Astrocyte (in vitro differentiated cells and primary cell): ENCODE results near the gene CHADL. TPM values are rescaled to one million over a fixed set of nuclear protein-coding genes. Genes with fewer than 3 reads are reported as not detected.

Experiments used
- DNase-seq: peaks from one replicate; pipeline ENCODE4 v3.0.0-alpha.2; 2010; ENCODE audit warnings: low read depth
- FAIRE-seq: peaks from 2 replicates; lab custom pipeline; 2011; peaks lifted over from hg19 to GRCh38; lab: Jason Lieb, UNC
- H2AFZ ChIP-seq: 2 replicates; pipeline ENCODE4 v1.6.0; 2012; ENCODE audit warnings: low read depth, low read length, inconsistent platforms
- H3K27ac ChIP-seq: 2 replicates; pipeline ENCODE4 v1.5.1; 2011; ENCODE audit warnings: low read depth, low read length, inconsistent platforms
- H3K27me3 ChIP-seq: 2 replicates; pipeline ENCODE4 v1.6.0; 2011; ENCODE audit warnings: low read length, inconsistent platforms; ENCODE audit not compliant: insufficient read depth
- H3K36me3 ChIP-seq: 2 replicates; pipeline ENCODE4 v1.5.1; 2011; ENCODE audit warnings: low read length, inconsistent platforms; ENCODE audit not compliant: insufficient read depth
- H3K4me1 ChIP-seq: 2 replicates; pipeline ENCODE4 v1.5.1; 2011; ENCODE audit warnings: low read length, inconsistent platforms; ENCODE audit not compliant: insufficient read depth
- H3K4me2 ChIP-seq: 2 replicates; pipeline ENCODE4 v1.6.0; 2012; ENCODE audit warnings: low read length, inconsistent platforms
- H3K4me3 ChIP-seq: 2 replicates; pipeline ENCODE4 v1.5.1; 2011; ENCODE audit warnings: low read depth, mild to moderate bottlenecking, low read length, inconsistent platforms; ENCODE audit not compliant: insufficient read depth
- H3K79me2 ChIP-seq: 2 replicates; pipeline ENCODE4 v1.6.0; 2012; ENCODE audit warnings: mild to moderate bottlenecking, low read length, inconsistent platforms; ENCODE audit not compliant: insufficient read depth
- H3K9ac ChIP-seq: 2 replicates; pipeline ENCODE4 v1.6.0; 2012; ENCODE audit warnings: mild to moderate bottlenecking, low read length, inconsistent platforms
- H3K9me3 ChIP-seq: 2 replicates; pipeline ENCODE4 v1.5.1; 2012; ENCODE audit warnings: low read depth, mild to moderate bottlenecking, low read length, inconsistent platforms; ENCODE audit not compliant: insufficient read depth
- H4K20me1 ChIP-seq: 2 replicates; pipeline ENCODE4 v1.6.0; 2012; ENCODE audit warnings: low read length, inconsistent platforms; ENCODE audit not compliant: insufficient read depth
- H3K27ac Mint-ChIP-seq: one replicate; pipeline ENCODE4 v1.8.0; 2021; ENCODE audit warnings: mild to moderate bottlenecking, mixed read lengths; ENCODE audit not compliant: unreplicated experiment
- H3K27me3 Mint-ChIP-seq: one replicate; pipeline ENCODE4 v1.8.0; 2021; ENCODE audit warnings: low read depth, mixed read lengths; ENCODE audit not compliant: unreplicated experiment
- H3K36me3 Mint-ChIP-seq: one replicate; pipeline ENCODE4 v1.8.0; 2021; ENCODE audit warnings: low read depth, mixed read lengths; ENCODE audit not compliant: unreplicated experiment
- H3K4me1 Mint-ChIP-seq: one replicate; pipeline ENCODE4 v1.8.0; 2021; ENCODE audit warnings: low read depth, mixed read lengths; ENCODE audit not compliant: unreplicated experiment
- H3K4me3 Mint-ChIP-seq: one replicate; pipeline ENCODE4 v1.8.0; 2021; ENCODE audit warnings: mild to moderate bottlenecking, moderate library complexity, mixed read lengths; ENCODE audit not compliant: unreplicated experiment
- H3K9me3 Mint-ChIP-seq: one replicate; pipeline ENCODE4 v1.8.0; 2021; ENCODE audit warnings: mild to moderate bottlenecking, mixed read lengths; ENCODE audit not compliant: unreplicated experiment
- EZH2 ChIP-seq: IDR thresholded peaks from 2 replicates; pipeline ENCODE4 v1.6.1; 2012; ENCODE audit warnings: mild to moderate bottlenecking, low read length, inconsistent platforms; ENCODE audit not compliant: insufficient read depth
- total RNA-seq: library from RNA; stranded (reverse); gene quantifications from 2 replicates; pipeline ENCODE4 v1.2.1, GENCODE V29; 2021
- TF ChIP-seq, protein P1 (sequence below): IDR thresholded peaks from 2 replicates; pipeline ENCODE4 v1.5.1; 2011; ENCODE audit warnings: low read depth, mild to moderate bottlenecking, inconsistent platforms, low read length, moderate library complexity; ENCODE audit not compliant: insufficient read depth

The CHADL gene
- total RNA-seq, 1 donor from 2014 or later = 0.23 TPM

DNA sequence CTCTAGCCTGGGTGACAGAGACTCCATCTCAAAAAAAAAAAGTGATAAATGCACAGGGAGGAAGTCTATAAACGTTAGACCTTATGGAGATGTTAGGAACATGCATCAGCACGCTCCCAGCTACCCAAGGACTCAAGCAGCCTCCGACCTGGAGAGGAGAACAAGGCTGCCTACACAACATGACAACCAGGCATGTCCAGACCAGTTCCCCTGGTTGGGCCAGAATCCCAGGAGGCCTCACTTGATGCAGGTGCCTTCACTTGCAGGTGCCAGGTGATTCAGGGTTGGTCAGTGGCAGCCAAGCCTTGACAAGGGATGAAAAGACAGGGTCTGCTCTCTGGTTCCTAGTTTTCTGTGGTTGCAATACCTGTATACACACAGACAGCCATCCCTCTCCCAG is 39.3 kb upstream of the CHADL start:
- Mint-ChIP-seq H3K4me1 (peaks cover 1% of the 10 kb centered on the region), H3K27ac (no peak overlapping the region), H3K4me3 (no peak overlapping the region), H3K27me3 (no peaks in the 10 kb centered on the region), H3K9me3 (no peaks in the 10 kb centered on the region), H3K36me3 (peaks cover 19% of the 10 kb centered on the region)
- Histone ChIP-seq H3K4me2 (no peak overlapping the region), H3K4me1 (peaks cover 9% of the 10 kb centered on the region), H3K79me2 (peaks cover 67% of the 10 kb centered on the region), H3K36me3 (peaks cover 30% of the 10 kb centered on the region), H3K27me3 (no peaks in the 10 kb centered on the region), H2AFZ (no peak overlapping the region), H3K9ac (no peak overlapping the region), H3K27ac (no peak overlapping the region), H4K20me1 (peaks cover 41% of the 10 kb centered on the region), H3K4me3 (no peak overlapping the region), H3K9me3 (no peaks in the 10 kb centered on the region)
- DNase-seq (no peak), FAIRE-seq (no peak)
- no peak for TF ChIP-seq EZH2
- TF ChIP-seq, protein P1, sequence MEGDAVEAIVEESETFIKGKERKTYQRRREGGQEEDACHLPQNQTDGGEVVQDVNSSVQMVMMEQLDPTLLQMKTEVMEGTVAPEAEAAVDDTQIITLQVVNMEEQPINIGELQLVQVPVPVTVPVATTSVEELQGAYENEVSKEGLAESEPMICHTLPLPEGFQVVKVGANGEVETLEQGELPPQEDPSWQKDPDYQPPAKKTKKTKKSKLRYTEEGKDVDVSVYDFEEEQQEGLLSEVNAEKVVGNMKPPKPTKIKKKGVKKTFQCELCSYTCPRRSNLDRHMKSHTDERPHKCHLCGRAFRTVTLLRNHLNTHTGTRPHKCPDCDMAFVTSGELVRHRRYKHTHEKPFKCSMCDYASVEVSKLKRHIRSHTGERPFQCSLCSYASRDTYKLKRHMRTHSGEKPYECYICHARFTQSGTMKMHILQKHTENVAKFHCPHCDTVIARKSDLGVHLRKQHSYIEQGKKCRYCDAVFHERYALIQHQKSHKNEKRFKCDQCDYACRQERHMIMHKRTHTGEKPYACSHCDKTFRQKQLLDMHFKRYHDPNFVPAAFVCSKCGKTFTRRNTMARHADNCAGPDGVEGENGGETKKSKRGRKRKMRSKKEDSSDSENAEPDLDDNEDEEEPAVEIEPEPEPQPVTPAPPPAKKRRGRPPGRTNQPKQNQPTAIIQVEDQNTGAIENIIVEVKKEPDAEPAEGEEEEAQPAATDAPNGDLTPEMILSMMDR = no peak

DNA sequence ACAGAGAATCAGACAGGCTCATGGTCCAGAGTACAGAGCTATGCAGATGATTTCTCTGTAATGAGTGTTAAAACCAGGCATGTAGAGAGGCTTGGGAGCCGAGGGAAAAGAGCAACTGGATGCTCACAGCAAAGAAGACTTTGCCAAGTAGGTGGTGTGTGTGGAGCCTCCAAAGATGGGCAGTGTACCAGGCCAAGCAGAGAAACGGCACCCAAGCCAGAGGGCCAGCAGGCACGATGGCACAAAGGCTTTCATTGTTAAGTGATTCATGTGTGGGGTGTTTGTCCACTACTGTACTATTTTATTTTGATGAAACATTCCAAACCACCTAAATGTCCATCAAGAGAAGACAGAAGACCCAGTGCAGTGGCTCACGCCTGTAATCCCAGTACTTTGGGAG is 34.1 kb upstream of the CHADL start:
- Mint-ChIP-seq H3K27me3 (no peaks in the 10 kb centered on the region), H3K27ac (peak overlapping the region; percentile 26), H3K4me1 (no peaks in the 10 kb centered on the region), H3K4me3 (no peak overlapping the region), H3K9me3 (no peaks in the 10 kb centered on the region), H3K36me3 (peaks cover 29% of the 10 kb centered on the region)
- Histone ChIP-seq H2AFZ (no peak overlapping the region), H3K4me1 (no peaks in the 10 kb centered on the region), H3K9ac (no peak overlapping the region), H3K4me2 (no peak overlapping the region), H3K4me3 (no peak overlapping the region), H4K20me1 (peaks cover 31% of the 10 kb centered on the region), H3K36me3 (peaks cover 48% of the 10 kb centered on the region), H3K27me3 (no peaks in the 10 kb centered on the region), H3K79me2 (peaks cover 33% of the 10 kb centered on the region), H3K9me3 (no peaks in the 10 kb centered on the region), H3K27ac (no peak overlapping the region)
- TF ChIP-seq, protein P1 = no peak
- no peak for TF ChIP-seq EZH2
- FAIRE-seq (no peak), DNase-seq (no peak)

- H3K4me2 ChIP-seq = no peak overlapping the region
- H3K4me3 Mint-ChIP-seq = no peak overlapping the region
- FAIRE-seq (no peak), DNase-seq (no peak)
- no peaks in the 10 kb centered on the region for H3K4me1 ChIP-seq
- H3K4me3 ChIP-seq = no peak overlapping the region
- no peak for TF ChIP-seq EZH2
- TF ChIP-seq, protein P1 = no peak
- no peaks in the 10 kb centered on the region for H3K4me1 Mint-ChIP-seq
- H3K9me3 Mint-ChIP-seq = no peaks in the 10 kb centered on the region
- H3K27me3 ChIP-seq = no peaks in the 10 kb centered on the region
- H2AFZ ChIP-seq = no peak overlapping the region
- H3K27ac ChIP-seq = no peak overlapping the region
- H3K79me2 ChIP-seq = peaks cover 29% of the 10 kb centered on the region
- no peak overlapping the region for H3K9ac ChIP-seq
- peaks cover 36% of the 10 kb centered on the region for H4K20me1 ChIP-seq
- H3K9me3 ChIP-seq = no peaks in the 10 kb centered on the region
- peaks cover 32% of the 10 kb centered on the region for H3K36me3 Mint-ChIP-seq
- peaks cover 53% of the 10 kb centered on the region for H3K36me3 ChIP-seq
- H3K27me3 Mint-ChIP-seq = no peaks in the 10 kb centered on the region
- H3K27ac Mint-ChIP-seq = no peak overlapping the region
Observed at GRCh38 chr22:41273128-41273527, 32.4 kb upstream of the CHADL start.
